Trophoblast cell (in vitro differentiated cells and primary cell): Measurements from ENCODE around the gene MSANTD3.
"Not testable (repeated sequence)": the region's sequence is repeated elsewhere in the genome, so short reads cannot be mapped to it uniquely, and the experiment has no call there.

Source experiments
- DNase-seq, 2 donors: peaks; one replicate each; pipeline ENCODE4 v3.0.0-alpha.2; 2016
- H2AFZ ChIP-seq: 2 replicates; pipeline ENCODE4 v1.6.1; 2013; ENCODE audit warnings: low read length, moderate library complexity, mild to moderate bottlenecking; ENCODE audit not compliant: insufficient read depth, poor library complexity
- H2AK5ac ChIP-seq: 2 replicates; pipeline ENCODE4 v1.6.1; 2013; ENCODE audit warnings: mild to moderate bottlenecking, low read length
- H2BK120ac ChIP-seq: 2 replicates; pipeline ENCODE4 v1.6.1; 2013; ENCODE audit warnings: low read length, mild to moderate bottlenecking, moderate library complexity; ENCODE audit not compliant: insufficient read depth, poor library complexity
- H2BK12ac ChIP-seq: 2 replicates; pipeline ENCODE4 v1.6.1; 2013; ENCODE audit warnings: mild to moderate bottlenecking, low read length, moderate library complexity
- H2BK5ac ChIP-seq: 2 replicates; pipeline ENCODE4 v1.6.1; 2013; ENCODE audit warnings: low read length, low read depth, moderate library complexity, mild to moderate bottlenecking; ENCODE audit not compliant: poor library complexity
- H3K14ac ChIP-seq: 2 replicates; pipeline ENCODE4 v1.6.1; 2013; ENCODE audit warnings: mild to moderate bottlenecking, low read length
- H3K18ac ChIP-seq: 2 replicates; pipeline ENCODE4 v1.6.1; 2013; ENCODE audit warnings: mild to moderate bottlenecking, low read length
- H3K23ac ChIP-seq: 2 replicates; pipeline ENCODE4 v1.6.1; 2013; ENCODE audit warnings: low read length
- H3K27ac ChIP-seq: 2 replicates; pipeline ENCODE4 v1.5.1; 2013; ENCODE audit warnings: low read depth, mild to moderate bottlenecking, inconsistent platforms, low read length, moderate library complexity
- H3K27me3 ChIP-seq: 2 replicates; pipeline ENCODE4 v1.6.1; 2013; ENCODE audit warnings: inconsistent platforms, mild to moderate bottlenecking, low read length, moderate library complexity; ENCODE audit not compliant: insufficient read depth
- H3K36me3 ChIP-seq, 2 experiments: 1 replicate in 1 of 2; 2 replicates in 1 of 2; pipeline ENCODE4 v1.6.1; 2013; ENCODE audit warnings: low read length in 2 of 2, mild to moderate bottlenecking in 2 of 2, moderate library complexity in 1 of 2; ENCODE audit not compliant: insufficient read depth in 2 of 2, control insufficient read depth in 1 of 2
- H3K4ac ChIP-seq: 2 replicates; pipeline ENCODE4 v1.6.1; 2013; ENCODE audit warnings: low read depth, mild to moderate bottlenecking, low read length, moderate library complexity
- H3K4me1 ChIP-seq, 2 experiments: 1 replicate in 1 of 2; 2 replicates in 1 of 2; pipeline ENCODE4 v1.6.1; 2013; ENCODE audit warnings: low read length in 2 of 2, mild to moderate bottlenecking in 2 of 2, moderate library complexity in 1 of 2; ENCODE audit not compliant: insufficient read depth in 2 of 2, control insufficient read depth in 1 of 2
- H3K4me2 ChIP-seq: 2 replicates; pipeline ENCODE4 v1.6.1; 2013; ENCODE audit warnings: inconsistent platforms, mild to moderate bottlenecking, low read length, moderate library complexity
- H3K4me3 ChIP-seq: 2 replicates; pipeline ENCODE4 v1.5.1; 2013; ENCODE audit warnings: mild to moderate bottlenecking, low read depth, low read length, inconsistent platforms
- H3K79me1 ChIP-seq: one replicate; pipeline ENCODE4 v1.6.1; 2013; ENCODE audit warnings: low read length
- H3K79me2 ChIP-seq: 2 replicates; pipeline ENCODE4 v1.6.1; 2013; ENCODE audit warnings: low read length, mild to moderate bottlenecking; ENCODE audit not compliant: control insufficient read depth, insufficient read depth, poor library complexity
- H3K9ac ChIP-seq: 2 replicates; pipeline ENCODE4 v1.6.1; 2013; ENCODE audit warnings: mild to moderate bottlenecking, low read length
- H3K9me3 ChIP-seq: 2 replicates; pipeline ENCODE4 v1.6.1; 2013; ENCODE audit warnings: low read depth, mild to moderate bottlenecking, control low read depth, inconsistent platforms, low read length; ENCODE audit not compliant: insufficient read depth
- H4K12ac ChIP-seq: 2 replicates; pipeline ENCODE4 v1.6.1; 2013; ENCODE audit warnings: low read depth, mild to moderate bottlenecking, low read length, moderate library complexity
- H4K8ac ChIP-seq: 2 replicates; pipeline ENCODE4 v1.6.1; 2013; ENCODE audit warnings: low read depth, mild to moderate bottlenecking, low read length, moderate library complexity
- H4K91ac ChIP-seq: one replicate; pipeline ENCODE4 v1.6.1; 2013; ENCODE audit warnings: low read depth, mild to moderate bottlenecking, low read length, moderate library complexity
- WGBS: extraction: QIAGEN DNeasy Blood & Tissue Kit; methylation state at CpG from one replicate; pipeline ENCODE4 v1.1.7; 2013; ENCODE audit warnings: missing lambda C conversion rate; ENCODE audit not compliant: insufficient read length, insufficient coverage; ENCODE audit errors: extremely low coverage; 5-methylcytosine and 5-hydroxymethylcytosine counted together

The MSANTD3 gene

GRCh38 chr9:100413839-100414420 is 13.0 kb upstream of the MSANTD3 start:
- Histone ChIP-seq H2BK5ac (no peak overlapping the region), H3K4me2 (no peak overlapping the region), H3K23ac (no peak overlapping the region), H4K8ac (no peak overlapping the region), H2AK5ac (no peak overlapping the region), H3K9me3 (no peaks in the 10 kb centered on the region), H3K4me3 (no peak overlapping the region), H3K18ac (no peak overlapping the region), H3K27me3 (no peaks in the 10 kb centered on the region), H3K4ac (no peak overlapping the region), H2BK120ac (no peak overlapping the region), H3K9ac (no peak overlapping the region), H3K27ac (no peak overlapping the region), H3K36me3 (no peaks in the 10 kb centered on the region), H4K12ac (no peak overlapping the region), H2BK12ac (no peak overlapping the region), H3K14ac (no peak overlapping the region), H3K79me2 (no peaks in the 10 kb centered on the region), H3K79me1 (no peaks in the 10 kb centered on the region), H4K91ac (no peak overlapping the region), H3K4me1 (no peaks in the 10 kb centered on the region), H2AFZ (no peak overlapping the region)
- no peak for DNase-seq
- WGBS = no CpG with 5 or more reads among the region's 5 CpGs

GRCh38 chr9:100417815-100418214 is 9.1 kb upstream of the MSANTD3 start:
- Histone ChIP-seq H3K36me3 (no peaks in the 10 kb centered on the region), H3K18ac (no peak overlapping the region), H3K9me3 (no peaks in the 10 kb centered on the region), H3K4me1 (no peaks in the 10 kb centered on the region), H2BK5ac (no peak overlapping the region), H3K79me1 (no peaks in the 10 kb centered on the region), H3K79me2 (no peaks in the 10 kb centered on the region), H3K23ac (no peak overlapping the region), H2BK120ac (no peak overlapping the region), H3K4me3 (no peak overlapping the region), H4K91ac (no peak overlapping the region), H2AFZ (no peak overlapping the region), H4K8ac (no peak overlapping the region), H3K27ac (no peak overlapping the region), H3K27me3 (no peaks in the 10 kb centered on the region), H2BK12ac (no peak overlapping the region), H2AK5ac (no peak overlapping the region), H3K9ac (no peak overlapping the region), H3K4me2 (no peak overlapping the region), H4K12ac (no peak overlapping the region), H3K14ac (no peak overlapping the region), H3K4ac (no peak overlapping the region)
- DNase-seq = no peak
- WGBS = no CpG with 5 or more reads among the region's 4 CpGs

- H2BK12ac ChIP-seq = no peak overlapping the region
- no peak overlapping the region for H3K4me2 ChIP-seq
- no peak overlapping the region for H3K4ac ChIP-seq
- no peak overlapping the region for H4K8ac ChIP-seq
- no peak overlapping the region for H2AK5ac ChIP-seq
- no peak overlapping the region for H3K27ac ChIP-seq
- no peak overlapping the region for H3K18ac ChIP-seq
- H4K91ac ChIP-seq = no peak overlapping the region
- H2BK5ac ChIP-seq = no peak overlapping the region
- H3K36me3 ChIP-seq = no peaks in the 10 kb centered on the region
- DNase-seq = no peak
- H3K4me1 ChIP-seq = no peaks in the 10 kb centered on the region
- no peak overlapping the region for H3K4me3 ChIP-seq
- H3K14ac ChIP-seq = no peak overlapping the region
- H2BK120ac ChIP-seq = no peak overlapping the region
- H3K79me2 ChIP-seq = no peaks in the 10 kb centered on the region
- no peak overlapping the region for H3K23ac ChIP-seq
- H3K9me3 ChIP-seq = no peaks in the 10 kb centered on the region
- H3K79me1 ChIP-seq = no peaks in the 10 kb centered on the region
- no peak overlapping the region for H2AFZ ChIP-seq
- no CpG with 5 or more reads among the region's 3 CpGs for WGBS
- no peak overlapping the region for H3K9ac ChIP-seq
- H3K27me3 ChIP-seq = no peaks in the 10 kb centered on the region
- H4K12ac ChIP-seq = no peak overlapping the region
These were observed 7.8 kb upstream of the MSANTD3 start for GRCh38 chr9:100419166-100419565.

GRCh38 chr9:100421116-100421515 is 5.8 kb upstream of the MSANTD3 start:
- not testable (repeated sequence) for H2BK120ac ChIP-seq, H3K36me3 ChIP-seq, H3K9me3 ChIP-seq, H2AFZ ChIP-seq, H3K4me1 ChIP-seq, H2BK12ac ChIP-seq, H4K91ac ChIP-seq, DNase-seq, H4K8ac ChIP-seq, H3K4me3 ChIP-seq, H3K27ac ChIP-seq, H3K23ac ChIP-seq, H3K14ac ChIP-seq, H3K18ac ChIP-seq, H2BK5ac ChIP-seq, H3K9ac ChIP-seq, H3K27me3 ChIP-seq, H3K79me1 ChIP-seq, H3K79me2 ChIP-seq, H4K12ac ChIP-seq, H2AK5ac ChIP-seq, H3K4ac ChIP-seq, H3K4me2 ChIP-seq
- WGBS = no CpG with 5 or more reads among the region's 3 CpGs
